SK-N-SH treated with all-trans-retinoic acid at 6 μM for 48 hours (cell line): ENCODE results near the gene TMEM212.

Experiments
- ATAC-seq: fragments of 200-7000 bp; cut with Tn5 transposase; 3 replicates; pipeline ENCODE4 v1.9.1; 2020; ENCODE audit warnings: mild to moderate bottlenecking, moderate library complexity
- ARNTL ChIP-seq: fragments of 450-650 bp; formaldehyde crosslinking; IDR thresholded peaks from 2 replicates; pipeline ENCODE4 v1.5.0; 2020; ENCODE audit warnings: low read depth, mild to moderate bottlenecking, moderate library complexity, borderline replicate concordance
- BACH2 ChIP-seq: fragments of 250-450 bp; sonication (Bioruptor Pico); IDR thresholded peaks from 2 replicates; pipeline ENCODE4 v1.9.0; 2021; ENCODE audit warnings: mild to moderate bottlenecking, borderline replicate concordance
- ESRRG ChIP-seq: fragments of 250-450 bp; sonication (Bioruptor Pico); IDR thresholded peaks from 2 replicates; pipeline ENCODE4 v1.6.1; 2021; ENCODE audit warnings: mild to moderate bottlenecking
- ISL1 ChIP-seq: fragments of 250-450 bp; sonication (Bioruptor Pico); IDR thresholded peaks from 2 replicates; pipeline ENCODE4 v2.1.2; 2022; ENCODE audit warnings: mild to moderate bottlenecking, moderate library complexity
- OSR1 ChIP-seq: fragments of 250-450 bp; sonication (Bioruptor Pico); IDR thresholded peaks from 2 replicates; pipeline ENCODE4 v1.8.0; 2022; ENCODE audit warnings: moderate library complexity, mild to moderate bottlenecking, inconsistent platforms
- RARB ChIP-seq: fragments of 250-450 bp; sonication (Bioruptor Pico); IDR thresholded peaks from 2 replicates; pipeline ENCODE4 v1.8.0; 2021; ENCODE audit warnings: mild to moderate bottlenecking, moderate library complexity
- SNAI2 ChIP-seq: fragments of 250-450 bp; sonication (Bioruptor Pico); IDR thresholded peaks from 2 replicates; pipeline ENCODE4 v1.5.0; 2020; ENCODE audit warnings: mild to moderate bottlenecking, moderate library complexity
- TCF4 ChIP-seq: fragments of 250-450 bp; sonication (Bioruptor Pico); IDR thresholded peaks from 2 replicates; pipeline ENCODE4 v1.8.0; 2021; ENCODE audit warnings: mild to moderate bottlenecking, moderate library complexity, borderline replicate concordance
- TOX ChIP-seq: fragments of 250-450 bp; sonication (Bioruptor Pico); IDR thresholded peaks from 2 replicates; pipeline ENCODE4 v1.8.0; 2021; ENCODE audit warnings: mild to moderate bottlenecking, moderate library complexity, borderline replicate concordance
- ZC3H10 ChIP-seq: fragments of 250-450 bp; sonication (Bioruptor Pico); IDR thresholded peaks from 2 replicates; pipeline ENCODE4 v1.5.1; 2021; ENCODE audit warnings: mild to moderate bottlenecking, moderate library complexity
- ZFP3 ChIP-seq: fragments of 250-450 bp; sonication (Bioruptor Pico); IDR thresholded peaks from 2 replicates; pipeline ENCODE4 v1.5.0; 2020; ENCODE audit warnings: mild to moderate bottlenecking, moderate library complexity
- ZFP30 ChIP-seq: fragments of 450-650 bp; formaldehyde crosslinking; IDR thresholded peaks from 2 replicates; pipeline ENCODE4 v1.5.0; 2022; ENCODE audit warnings: mild to moderate bottlenecking, moderate library complexity
- ZNF565 ChIP-seq: fragments of 450-650 bp; formaldehyde crosslinking; conservative IDR thresholded peaks from 2 replicates; pipeline ENCODE4 v1.5.0; 2020; ENCODE audit warnings: low read depth, mild to moderate bottlenecking, moderate library complexity
- ZNF8 ChIP-seq: fragments of 450-650 bp; formaldehyde crosslinking; IDR thresholded peaks from 2 replicates; pipeline ENCODE4 v1.5.0; 2020; ENCODE audit warnings: mild to moderate bottlenecking, moderate library complexity
- TF ChIP-seq, protein P1 (sequence below): fragments of 250-450 bp; sonication (Bioruptor Pico); IDR thresholded peaks from 2 replicates; pipeline ENCODE4 v1.8.0; 2021; ENCODE audit warnings: low read depth, mild to moderate bottlenecking, moderate library complexity, borderline replicate concordance
- TF ChIP-seq, protein P2 (sequence below): fragments of 250-450 bp; sonication (Bioruptor Pico); IDR thresholded peaks from 2 replicates; pipeline ENCODE4 v1.5.1; 2020; ENCODE audit warnings: low read depth, mild to moderate bottlenecking, moderate library complexity
- TF ChIP-seq, protein P3 (sequence below): fragments of 250-450 bp; sonication (Bioruptor Pico); IDR thresholded peaks from 2 replicates; pipeline ENCODE4 v1.5.0; 2020; ENCODE audit warnings: mild to moderate bottlenecking, moderate library complexity
- TF ChIP-seq, protein P4 (sequence below): fragments of 250-450 bp; sonication (Bioruptor Pico); IDR thresholded peaks from 2 replicates; pipeline ENCODE4 v1.8.0; 2020; ENCODE audit warnings: mild to moderate bottlenecking, moderate library complexity, borderline replicate concordance
- TF ChIP-seq, protein P5 (sequence below): fragments of 250-450 bp; sonication (Bioruptor Pico); IDR thresholded peaks from 2 replicates; pipeline ENCODE4 v1.5.1; 2021; ENCODE audit warnings: mild to moderate bottlenecking, moderate library complexity

The TMEM212 gene

DNA sequence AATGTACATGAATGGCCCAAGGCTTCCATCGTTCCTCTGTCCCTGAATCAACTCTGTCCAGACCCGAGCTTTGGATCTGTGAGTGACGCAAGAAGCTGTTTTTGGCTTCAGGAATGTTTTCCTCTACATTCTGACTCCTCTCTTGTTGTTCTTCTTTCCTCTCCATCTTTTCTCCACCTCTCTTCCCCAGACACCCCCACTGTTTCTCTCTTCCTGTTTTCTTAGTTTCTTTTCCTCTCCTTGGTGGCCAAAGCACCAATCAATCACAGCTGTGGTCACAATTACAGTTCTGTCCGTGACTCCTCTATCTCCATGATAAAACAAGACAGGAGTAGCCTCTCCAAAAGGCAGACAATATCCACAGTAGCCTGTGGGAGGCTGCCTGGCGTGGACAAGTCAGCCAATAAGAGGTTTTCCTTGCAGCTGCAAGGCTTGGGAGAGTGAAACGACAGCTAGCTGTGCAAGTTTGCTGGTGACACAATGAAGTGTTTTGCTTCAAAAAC is 4.9 kb upstream of the TMEM212 start:
- TF ChIP-seq ZC3H10 = no peak
- no peak for TF ChIP-seq OSR1 (CRISPR knock-in tag)
- ATAC-seq = peak; percentile 76

DNA sequence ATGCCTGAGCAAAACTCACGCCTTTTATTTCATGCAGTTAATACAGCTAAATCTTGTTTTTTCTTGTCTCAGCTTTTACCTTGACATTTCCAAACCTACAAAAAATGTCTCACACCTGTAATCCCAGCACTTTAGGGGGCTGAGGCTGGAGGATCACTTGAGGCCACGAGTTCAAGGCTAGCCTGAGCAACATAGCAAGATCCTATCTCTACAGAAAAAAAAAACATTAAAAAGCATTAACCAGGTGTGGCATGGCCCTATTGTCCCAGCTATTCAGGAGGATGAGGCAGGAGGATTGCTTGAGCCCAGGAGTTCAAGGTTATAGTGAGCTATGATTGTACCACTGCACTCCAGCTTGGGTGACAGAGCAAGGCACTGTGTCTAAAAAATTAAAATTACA is 3.9 kb upstream of the TMEM212 start:
- no peak for ATAC-seq
- no peak for TF ChIP-seq RARB (CRISPR knock-in tag)
- TF ChIP-seq TCF4 (CRISPR knock-in tag) = no peak
- TF ChIP-seq BACH2 (CRISPR knock-in tag) = no peak
- TF ChIP-seq ISL1 (CRISPR knock-in tag) = no peak
- TF ChIP-seq, protein P1, sequence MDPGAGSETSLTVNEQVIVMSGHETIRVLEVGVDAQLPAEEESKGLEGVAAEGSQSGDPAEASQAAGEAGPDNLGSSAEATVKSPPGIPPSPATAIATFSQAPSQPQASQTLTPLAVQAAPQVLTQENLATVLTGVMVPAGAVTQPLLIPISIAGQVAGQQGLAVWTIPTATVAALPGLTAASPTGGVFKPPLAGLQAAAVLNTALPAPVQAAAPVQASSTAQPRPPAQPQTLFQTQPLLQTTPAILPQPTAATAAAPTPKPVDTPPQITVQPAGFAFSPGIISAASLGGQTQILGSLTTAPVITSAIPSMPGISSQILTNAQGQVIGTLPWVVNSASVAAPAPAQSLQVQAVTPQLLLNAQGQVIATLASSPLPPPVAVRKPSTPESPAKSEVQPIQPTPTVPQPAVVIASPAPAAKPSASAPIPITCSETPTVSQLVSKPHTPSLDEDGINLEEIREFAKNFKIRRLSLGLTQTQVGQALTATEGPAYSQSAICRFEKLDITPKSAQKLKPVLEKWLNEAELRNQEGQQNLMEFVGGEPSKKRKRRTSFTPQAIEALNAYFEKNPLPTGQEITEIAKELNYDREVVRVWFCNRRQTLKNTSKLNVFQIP (CRISPR knock-in tag) = no peak
- no peak for TF ChIP-seq ZC3H10
- no peak for TF ChIP-seq ZNF8 (CRISPR knock-in tag)
- TF ChIP-seq SNAI2 = no peak
- TF ChIP-seq, protein P2, sequence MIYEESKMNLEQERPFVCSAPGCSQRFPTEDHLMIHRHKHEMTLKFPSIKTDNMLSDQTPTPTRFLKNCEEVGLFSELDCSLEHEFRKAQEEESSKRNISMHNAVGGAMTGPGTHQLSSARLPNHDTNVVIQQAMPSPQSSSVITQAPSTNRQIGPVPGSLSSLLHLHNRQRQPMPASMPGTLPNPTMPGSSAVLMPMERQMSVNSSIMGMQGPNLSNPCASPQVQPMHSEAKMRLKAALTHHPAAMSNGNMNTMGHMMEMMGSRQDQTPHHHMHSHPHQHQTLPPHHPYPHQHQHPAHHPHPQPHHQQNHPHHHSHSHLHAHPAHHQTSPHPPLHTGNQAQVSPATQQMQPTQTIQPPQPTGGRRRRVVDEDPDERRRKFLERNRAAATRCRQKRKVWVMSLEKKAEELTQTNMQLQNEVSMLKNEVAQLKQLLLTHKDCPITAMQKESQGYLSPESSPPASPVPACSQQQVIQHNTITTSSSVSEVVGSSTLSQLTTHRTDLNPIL = no peak
- TF ChIP-seq ZFP3 (CRISPR knock-in tag) = no peak
- no peak for TF ChIP-seq ARNTL (CRISPR knock-in tag)
- no peak for TF ChIP-seq TOX (CRISPR knock-in tag)
- no peak for TF ChIP-seq ZFP30
- no peak for TF ChIP-seq ZNF565
- TF ChIP-seq, all 23 proteins: peak for 0

DNA sequence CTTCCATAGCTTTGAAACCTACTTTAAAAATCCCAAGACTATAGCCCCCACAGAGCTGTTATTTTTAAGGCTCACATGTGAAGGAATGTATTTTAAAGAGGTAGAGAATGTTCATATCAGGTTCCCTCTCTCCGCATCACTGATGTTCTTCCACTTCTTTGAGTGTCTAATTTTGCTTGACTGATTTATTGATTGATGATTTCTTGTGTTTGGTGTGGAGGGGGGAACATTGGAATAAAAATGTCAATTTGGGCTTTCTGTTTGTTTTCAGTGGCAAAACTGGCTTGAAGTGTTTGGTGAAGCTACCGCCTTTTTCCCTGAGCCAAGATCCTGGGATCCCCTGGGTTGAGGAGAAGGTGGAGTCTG is 2.7 kb upstream of the TMEM212 start:
- no peak for ATAC-seq
- no peak for TF ChIP-seq OSR1 (CRISPR knock-in tag)
- TF ChIP-seq ZFP30 = no peak
- TF ChIP-seq, protein P3, sequence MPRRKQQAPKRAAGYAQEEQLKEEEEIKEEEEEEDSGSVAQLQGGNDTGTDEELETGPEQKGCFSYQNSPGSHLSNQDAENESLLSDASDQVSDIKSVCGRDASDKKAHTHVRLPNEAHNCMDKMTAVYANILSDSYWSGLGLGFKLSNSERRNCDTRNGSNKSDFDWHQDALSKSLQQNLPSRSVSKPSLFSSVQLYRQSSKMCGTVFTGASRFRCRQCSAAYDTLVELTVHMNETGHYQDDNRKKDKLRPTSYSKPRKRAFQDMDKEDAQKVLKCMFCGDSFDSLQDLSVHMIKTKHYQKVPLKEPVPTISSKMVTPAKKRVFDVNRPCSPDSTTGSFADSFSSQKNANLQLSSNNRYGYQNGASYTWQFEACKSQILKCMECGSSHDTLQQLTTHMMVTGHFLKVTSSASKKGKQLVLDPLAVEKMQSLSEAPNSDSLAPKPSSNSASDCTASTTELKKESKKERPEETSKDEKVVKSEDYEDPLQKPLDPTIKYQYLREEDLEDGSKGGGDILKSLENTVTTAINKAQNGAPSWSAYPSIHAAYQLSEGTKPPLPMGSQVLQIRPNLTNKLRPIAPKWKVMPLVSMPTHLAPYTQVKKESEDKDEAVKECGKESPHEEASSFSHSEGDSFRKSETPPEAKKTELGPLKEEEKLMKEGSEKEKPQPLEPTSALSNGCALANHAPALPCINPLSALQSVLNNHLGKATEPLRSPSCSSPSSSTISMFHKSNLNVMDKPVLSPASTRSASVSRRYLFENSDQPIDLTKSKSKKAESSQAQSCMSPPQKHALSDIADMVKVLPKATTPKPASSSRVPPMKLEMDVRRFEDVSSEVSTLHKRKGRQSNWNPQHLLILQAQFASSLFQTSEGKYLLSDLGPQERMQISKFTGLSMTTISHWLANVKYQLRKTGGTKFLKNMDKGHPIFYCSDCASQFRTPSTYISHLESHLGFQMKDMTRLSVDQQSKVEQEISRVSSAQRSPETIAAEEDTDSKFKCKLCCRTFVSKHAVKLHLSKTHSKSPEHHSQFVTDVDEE = no peak
- no peak for TF ChIP-seq ZFP3 (CRISPR knock-in tag)
- no peak for TF ChIP-seq ZNF565
- no peak for TF ChIP-seq ESRRG (CRISPR knock-in tag)
- no peak for TF ChIP-seq SNAI2
- TF ChIP-seq ISL1 (CRISPR knock-in tag) = no peak
- no peak for TF ChIP-seq TOX (CRISPR knock-in tag)
- TF ChIP-seq, protein P4, sequence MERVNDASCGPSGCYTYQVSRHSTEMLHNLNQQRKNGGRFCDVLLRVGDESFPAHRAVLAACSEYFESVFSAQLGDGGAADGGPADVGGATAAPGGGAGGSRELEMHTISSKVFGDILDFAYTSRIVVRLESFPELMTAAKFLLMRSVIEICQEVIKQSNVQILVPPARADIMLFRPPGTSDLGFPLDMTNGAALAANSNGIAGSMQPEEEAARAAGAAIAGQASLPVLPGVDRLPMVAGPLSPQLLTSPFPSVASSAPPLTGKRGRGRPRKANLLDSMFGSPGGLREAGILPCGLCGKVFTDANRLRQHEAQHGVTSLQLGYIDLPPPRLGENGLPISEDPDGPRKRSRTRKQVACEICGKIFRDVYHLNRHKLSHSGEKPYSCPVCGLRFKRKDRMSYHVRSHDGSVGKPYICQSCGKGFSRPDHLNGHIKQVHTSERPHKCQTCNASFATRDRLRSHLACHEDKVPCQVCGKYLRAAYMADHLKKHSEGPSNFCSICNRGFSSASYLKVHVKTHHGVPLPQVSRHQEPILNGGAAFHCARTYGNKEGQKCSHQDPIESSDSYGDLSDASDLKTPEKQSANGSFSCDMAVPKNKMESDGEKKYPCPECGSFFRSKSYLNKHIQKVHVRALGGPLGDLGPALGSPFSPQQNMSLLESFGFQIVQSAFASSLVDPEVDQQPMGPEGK (CRISPR knock-in tag) = no peak
- TF ChIP-seq, protein P5, sequence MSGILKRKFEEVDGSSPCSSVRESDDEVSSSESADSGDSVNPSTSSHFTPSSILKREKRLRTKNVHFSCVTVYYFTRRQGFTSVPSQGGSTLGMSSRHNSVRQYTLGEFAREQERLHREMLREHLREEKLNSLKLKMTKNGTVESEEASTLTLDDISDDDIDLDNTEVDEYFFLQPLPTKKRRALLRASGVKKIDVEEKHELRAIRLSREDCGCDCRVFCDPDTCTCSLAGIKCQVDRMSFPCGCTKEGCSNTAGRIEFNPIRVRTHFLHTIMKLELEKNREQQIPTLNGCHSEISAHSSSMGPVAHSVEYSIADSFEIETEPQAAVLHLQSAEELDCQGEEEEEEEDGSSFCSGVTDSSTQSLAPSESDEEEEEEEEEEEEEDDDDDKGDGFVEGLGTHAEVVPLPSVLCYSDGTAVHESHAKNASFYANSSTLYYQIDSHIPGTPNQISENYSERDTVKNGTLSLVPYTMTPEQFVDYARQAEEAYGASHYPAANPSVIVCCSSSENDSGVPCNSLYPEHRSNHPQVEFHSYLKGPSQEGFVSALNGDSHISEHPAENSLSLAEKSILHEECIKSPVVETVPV (CRISPR knock-in tag) = no peak
- TF ChIP-seq ZNF8 (CRISPR knock-in tag) = no peak
